VCaP (cell line): Measurements from ENCODE around the gene PPP1R1B.

ENCODE experiments used
- H3K27ac ChIP-seq: fragments of 450-650 bp; 2 replicates; pipeline ENCODE4 v1.5.1; 2017
- TF ChIP-seq, protein P1 (sequence below): fragments of 450-650 bp; conservative IDR thresholded peaks from 2 replicates; pipeline ENCODE4 v1.5.1; 2017; ENCODE audit warnings: mild to moderate bottlenecking, moderate library complexity

Gene PPP1R1B

DNA sequence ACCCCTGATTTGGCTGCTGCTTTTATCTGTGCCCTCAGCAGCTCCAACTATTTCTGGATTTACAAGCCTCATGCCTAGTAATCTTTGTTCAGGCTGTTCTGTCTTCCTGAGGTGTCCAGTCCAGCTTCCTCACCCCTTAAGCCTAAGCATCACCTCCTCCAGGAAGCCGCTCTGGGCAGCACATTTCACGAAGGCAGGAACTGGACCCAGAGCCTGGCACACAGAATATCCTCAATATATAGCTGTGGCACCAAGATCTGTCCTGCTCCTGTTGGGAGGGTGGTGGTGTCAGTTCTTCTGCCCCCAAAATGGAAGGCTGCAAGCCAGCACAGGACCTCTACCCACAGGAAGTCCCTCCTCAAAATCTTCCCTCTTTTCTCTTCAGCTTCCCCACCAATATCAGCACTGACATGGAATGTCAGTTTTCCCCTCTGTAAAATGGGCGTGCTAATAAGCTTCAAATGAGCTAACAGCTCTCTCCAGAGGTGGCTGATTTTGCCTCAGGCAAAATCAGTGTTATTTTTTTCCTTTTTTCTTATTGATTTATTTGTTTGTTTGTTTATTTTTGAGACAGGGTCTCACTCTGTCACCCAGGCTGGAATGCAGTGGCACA is 12.1 kb upstream of the PPP1R1B start:
- TF ChIP-seq, protein P1, sequence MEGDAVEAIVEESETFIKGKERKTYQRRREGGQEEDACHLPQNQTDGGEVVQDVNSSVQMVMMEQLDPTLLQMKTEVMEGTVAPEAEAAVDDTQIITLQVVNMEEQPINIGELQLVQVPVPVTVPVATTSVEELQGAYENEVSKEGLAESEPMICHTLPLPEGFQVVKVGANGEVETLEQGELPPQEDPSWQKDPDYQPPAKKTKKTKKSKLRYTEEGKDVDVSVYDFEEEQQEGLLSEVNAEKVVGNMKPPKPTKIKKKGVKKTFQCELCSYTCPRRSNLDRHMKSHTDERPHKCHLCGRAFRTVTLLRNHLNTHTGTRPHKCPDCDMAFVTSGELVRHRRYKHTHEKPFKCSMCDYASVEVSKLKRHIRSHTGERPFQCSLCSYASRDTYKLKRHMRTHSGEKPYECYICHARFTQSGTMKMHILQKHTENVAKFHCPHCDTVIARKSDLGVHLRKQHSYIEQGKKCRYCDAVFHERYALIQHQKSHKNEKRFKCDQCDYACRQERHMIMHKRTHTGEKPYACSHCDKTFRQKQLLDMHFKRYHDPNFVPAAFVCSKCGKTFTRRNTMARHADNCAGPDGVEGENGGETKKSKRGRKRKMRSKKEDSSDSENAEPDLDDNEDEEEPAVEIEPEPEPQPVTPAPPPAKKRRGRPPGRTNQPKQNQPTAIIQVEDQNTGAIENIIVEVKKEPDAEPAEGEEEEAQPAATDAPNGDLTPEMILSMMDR = no peak
- no peak overlapping the region for H3K27ac ChIP-seq

DNA sequence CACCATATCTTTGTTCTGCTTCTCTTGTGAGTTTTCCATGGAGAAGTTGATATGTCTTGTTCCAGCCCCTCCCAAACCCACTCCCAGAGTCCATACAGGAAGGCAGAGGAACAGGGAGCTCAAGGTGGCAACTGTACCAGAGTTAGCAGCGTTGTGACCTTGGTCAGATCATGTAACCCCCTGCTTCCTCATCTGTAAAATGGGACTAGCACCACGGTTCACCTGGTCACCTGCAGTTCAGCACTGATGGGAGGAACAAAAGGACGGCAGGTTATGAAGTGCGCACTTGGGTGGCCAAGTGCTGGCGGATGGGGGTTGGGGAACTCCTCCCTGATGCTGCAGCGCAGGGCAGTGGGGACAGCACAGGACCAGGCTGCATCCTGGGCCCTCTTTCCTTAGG is 11.3 kb upstream of the PPP1R1B start:
- no peak overlapping the region for H3K27ac ChIP-seq
- TF ChIP-seq, protein P1 = no peak

DNA sequence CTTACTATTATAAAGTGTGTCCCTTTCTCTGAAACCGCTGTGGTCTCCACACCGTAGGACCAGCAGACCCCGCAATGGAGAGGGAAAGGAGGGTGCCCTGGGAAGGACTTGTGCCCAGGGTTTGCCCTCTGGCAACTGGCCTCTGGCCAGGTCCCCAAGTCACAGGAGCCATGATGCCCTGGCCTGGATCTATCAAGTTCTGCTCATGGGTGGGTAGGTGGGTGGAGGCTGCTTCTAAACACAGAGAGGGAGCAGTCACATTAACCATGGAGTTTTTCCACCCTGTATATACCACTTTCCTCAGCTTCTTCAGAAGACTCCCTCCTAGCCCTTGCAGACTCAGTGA is 9.7 kb upstream of the PPP1R1B start:
- TF ChIP-seq, protein P1 = no peak
- peak overlapping the region; percentile 96 for H3K27ac ChIP-seq

DNA sequence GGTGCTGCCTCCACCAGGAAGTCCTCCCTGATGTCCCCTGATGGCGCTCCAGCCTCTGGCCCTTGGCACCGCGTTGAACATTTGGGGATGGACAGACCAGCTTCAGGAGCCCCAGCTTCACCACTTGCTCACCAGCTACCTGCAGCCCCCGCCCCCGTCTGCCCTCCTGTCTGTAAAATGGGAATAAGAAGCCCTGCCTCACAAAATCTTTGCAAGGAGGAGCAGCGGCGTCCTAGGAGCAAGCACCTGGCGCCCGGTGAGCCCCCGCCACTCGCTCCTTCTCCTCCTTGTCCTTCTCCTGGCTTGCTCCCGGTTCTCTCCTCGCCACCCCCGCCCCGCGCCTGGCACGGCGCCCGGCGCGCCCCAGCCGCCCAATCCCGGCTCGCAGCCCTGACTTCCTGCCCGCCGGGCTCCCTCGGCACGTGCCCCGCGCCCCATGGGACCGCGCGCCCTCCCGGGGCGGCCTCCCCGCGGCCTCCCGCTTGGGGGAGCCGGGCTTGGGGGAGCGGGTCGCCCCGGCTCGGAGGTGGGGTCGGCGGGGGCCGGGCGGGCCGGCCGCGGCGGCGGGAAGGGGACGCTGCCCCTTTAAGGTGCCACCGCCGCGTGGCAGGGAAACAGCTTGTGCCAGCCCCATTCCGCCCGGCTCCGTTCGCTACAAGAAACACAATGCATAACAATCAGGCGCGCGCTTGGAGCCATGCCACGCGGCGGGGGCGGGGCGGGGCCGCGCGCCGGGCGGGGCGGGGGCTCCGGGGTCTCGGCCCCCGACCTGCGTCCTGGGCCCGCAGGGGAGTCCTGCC is 9.1 kb upstream of the PPP1R1B start:
- H3K27ac ChIP-seq = peak overlapping the region; percentile 96
- TF ChIP-seq, protein P1 = no peak

DNA sequence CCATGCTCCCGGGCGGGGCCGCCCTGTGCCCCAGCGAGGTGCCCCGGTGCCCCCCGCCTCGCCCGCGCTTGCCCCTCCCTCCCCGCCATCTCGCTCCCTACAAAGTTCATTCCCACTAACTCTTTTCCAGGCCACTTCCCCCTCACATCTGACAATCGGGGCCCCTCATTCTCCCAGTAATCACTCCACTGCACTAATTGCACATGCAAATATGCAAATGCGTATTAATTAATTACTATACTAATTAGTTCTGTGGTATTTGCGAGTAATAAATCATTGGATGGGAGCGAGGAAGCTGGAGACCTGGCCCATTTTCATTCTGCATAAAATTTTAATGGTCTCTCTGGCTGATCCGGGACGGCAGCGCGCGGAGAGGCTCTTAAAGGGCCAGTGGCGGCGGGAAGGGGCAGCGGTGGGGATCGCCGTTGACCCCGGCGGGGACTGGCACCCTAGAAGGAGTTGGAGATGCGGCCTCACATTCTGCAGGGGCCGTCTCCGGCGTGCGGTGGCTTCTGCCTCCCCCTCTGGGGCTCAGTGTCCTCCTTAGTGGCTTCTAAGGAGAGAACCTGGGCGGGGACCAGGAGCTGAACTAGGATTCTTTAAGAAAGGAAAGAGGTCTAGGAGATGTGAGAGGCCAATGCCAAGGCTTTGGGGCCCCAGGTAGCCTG is 8.4 kb upstream of the PPP1R1B start:
- H3K27ac ChIP-seq = peak overlapping the region; percentile 96
- TF ChIP-seq, protein P1 = no peak

DNA sequence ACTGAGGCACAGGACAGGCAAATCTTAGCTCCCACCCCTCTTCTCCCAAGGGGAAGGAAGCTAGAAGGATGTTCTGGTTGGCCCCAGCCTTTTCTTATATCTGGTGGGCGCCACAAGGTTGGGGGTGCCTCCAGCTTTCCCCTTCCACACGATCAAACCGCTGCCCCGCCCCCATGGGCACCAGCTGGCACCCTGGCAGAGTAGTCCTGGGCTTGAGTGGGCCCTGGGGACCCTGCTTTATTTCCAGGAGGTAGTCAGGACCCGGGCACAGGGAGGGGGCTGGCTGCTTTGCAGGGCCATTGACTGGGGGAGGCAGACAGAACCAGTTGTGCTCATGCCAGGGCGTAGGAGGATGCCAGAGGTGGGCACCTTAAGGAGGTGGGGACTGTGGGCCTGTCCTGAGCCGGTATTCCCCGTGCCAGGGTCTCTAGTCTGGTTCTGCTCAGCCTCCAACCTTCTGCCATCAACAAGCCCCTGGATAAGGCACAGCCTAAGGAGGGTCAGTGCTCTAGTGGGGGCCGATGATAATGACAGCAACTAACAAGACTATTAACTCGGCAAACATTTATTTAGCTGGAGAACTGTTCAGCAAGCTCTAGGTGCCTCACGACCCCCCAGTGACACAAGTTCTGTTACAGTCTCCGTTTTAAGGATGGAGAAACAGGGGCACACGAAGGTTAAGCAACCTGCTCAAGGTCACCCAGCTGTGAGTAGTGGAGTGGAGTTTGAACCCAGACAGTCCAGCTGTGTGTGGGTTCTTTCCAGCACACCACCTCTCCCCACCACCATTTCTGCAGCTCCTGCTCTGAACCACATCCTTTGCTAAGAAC is 7.6 kb upstream of the PPP1R1B start:
- TF ChIP-seq, protein P1 = no peak
- peak overlapping the region; percentile 96 for H3K27ac ChIP-seq

DNA sequence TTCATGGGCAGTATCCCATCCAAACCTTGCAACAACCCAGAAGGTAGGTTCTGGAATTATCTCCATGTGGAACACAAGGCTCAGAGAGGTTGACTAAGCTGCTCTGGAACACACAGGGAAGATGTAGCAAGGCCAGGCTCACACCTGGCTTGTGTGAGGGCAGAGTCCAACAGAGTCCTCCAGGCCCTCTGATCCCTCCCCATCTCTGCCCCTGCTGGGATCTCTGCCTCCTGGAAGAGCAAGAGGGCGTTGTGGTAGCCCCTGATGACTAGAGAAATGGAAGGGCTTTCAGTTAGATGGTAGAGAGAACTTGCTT is 7.0 kb upstream of the PPP1R1B start:
- TF ChIP-seq, protein P1 = no peak
- H3K27ac ChIP-seq = 0 out of 2 replicates have a peak overlapping the region, but pooled peaks have one; percentile 96
